Measurements from ENCODE around the gene SLC25A13.

- TF ChIP-seq POLR2AphosphoS5 (IDR thresholded peaks at IDR 0.05; ENCODE audit: low read depth, low read length) = no peak
- TF ChIP-seq POLR2A (IDR thresholded peaks at IDR 0.05; ENCODE audit: low read depth, low read length) = no peak
- no peak for TF ChIP-seq TAF1 (IDR thresholded peaks at IDR 0.05; ENCODE audit: low read depth, low read length)
- TF ChIP-seq PAX5 (IDR thresholded peaks at IDR 0.05; ENCODE audit: insufficient read depth, low read length, severe bottlenecking) = no peak
- TF ChIP-seq SPI1 (IDR thresholded peaks at IDR 0.05; ENCODE audit: low read depth, low read length) = no peak
Measured at GRCh38 chr7:96179341-96179740, 142.6 kb downstream of the SLC25A13 start.

Measured in GM12891 (cell line).